CD4-positive, alpha-beta T cell (primary cell): ENCODE results near the gene CFAP45. TPM values are rescaled to one million over a fixed set of nuclear protein-coding genes. Genes with fewer than 3 reads are reported as not detected.

Source experiments
- ATAC-seq: fragments of 200-7000 bp; cut with Tn5 transposase; one replicate; pipeline ENCODE4 v1.10.0; 2022; ENCODE audit warnings: mild to moderate bottlenecking; ENCODE audit not compliant: poor library complexity
- CTCF ChIA-PET: fragments of 350-600 bp; sonication (Branson Sonifier 250); formaldehyde crosslinking; loops from one replicate; lab custom pipeline; 2021; ENCODE audit warnings: antibody characterized with exemption, inconsistent platforms; lab: Charles Lee
- POLR2A ChIA-PET: fragments of 350-600 bp; sonication (Branson Sonifier 250); formaldehyde crosslinking; loops from one replicate; lab custom pipeline; 2021; ENCODE audit warnings: antibody characterized with exemption, inconsistent platforms; lab: Charles Lee
- DNase-seq, 14 experiments: peaks; one replicate each; pipeline ENCODE4 v3.0.0-alpha.2; 2013 to 2020; ENCODE audit warnings: mixed read lengths in 2 of 14
- H3K27ac ChIP-seq, 2 donors: one replicate each; pipeline versions ENCODE4 v1.5.1 to v1.7.0; 2013; ENCODE audit warnings: low read length in 2 of 2, low read depth in 1 of 2, mild to moderate bottlenecking in 1 of 2
- H3K27me3 ChIP-seq, 2 experiments: 1 replicate in 1 of 2; 2 replicates in 1 of 2; pipeline versions ENCODE4 v1.6.1 to v1.7.0; 2013; ENCODE audit warnings: low read length in 2 of 2, control low read depth in 1 of 2, mild to moderate bottlenecking in 1 of 2, moderate library complexity in 1 of 2; ENCODE audit not compliant: insufficient read depth in 2 of 2, control insufficient read depth in 1 of 2
- H3K36me3 ChIP-seq: one replicate; pipeline ENCODE4 v1.6.1; 2013; ENCODE audit warnings: low read length, control low read depth; ENCODE audit not compliant: insufficient read depth
- H3K4me1 ChIP-seq: one replicate; pipeline ENCODE4 v1.6.1; 2013; ENCODE audit warnings: low read length, control low read depth; ENCODE audit not compliant: insufficient read depth
- H3K4me3 ChIP-seq: one replicate; pipeline ENCODE4 v1.5.1; 2013; ENCODE audit warnings: mild to moderate bottlenecking, low read length, moderate library complexity
- H3K9me3 ChIP-seq, 2 experiments: 1 replicate in 1 of 2; 2 replicates in 1 of 2; pipeline versions ENCODE4 v1.6.1 to v1.7.0; 2013; ENCODE audit warnings: low read length in 2 of 2, mild to moderate bottlenecking in 2 of 2, control low read depth in 1 of 2, moderate library complexity in 1 of 2; ENCODE audit not compliant: control insufficient read depth in 1 of 2, insufficient read depth in 1 of 2
- H3K27ac Mint-ChIP-seq: one replicate; pipeline ENCODE4 v1.8.0; 2020; ENCODE audit warnings: mixed read lengths
- H3K27me3 Mint-ChIP-seq: one replicate; pipeline ENCODE4 v1.8.0; 2021; ENCODE audit warnings: mixed read lengths
- H3K36me3 Mint-ChIP-seq: one replicate; pipeline ENCODE4 v1.8.0; 2021; ENCODE audit warnings: low read depth, mixed read lengths
- H3K4me1 Mint-ChIP-seq: one replicate; pipeline ENCODE4 v1.8.0; 2021; ENCODE audit warnings: low read depth, mixed read lengths
- H3K4me3 Mint-ChIP-seq: one replicate; pipeline ENCODE4 v1.8.0; 2020; ENCODE audit warnings: mild to moderate bottlenecking, mixed read lengths
- H3K9me3 Mint-ChIP-seq: one replicate; pipeline ENCODE4 v1.8.0; 2020; ENCODE audit warnings: mixed read lengths
- intact Hi-C, 2 experiments: fragments of 100-400 bp; cut with DNase I in 1 of 2; cut with micrococcal nuclease in 1 of 2; formaldehyde crosslinking; loops; one replicate each; pipeline versions ENCODE4 v1.15.1 to v1.9.0; 2023 to 2025; cut with DNase I, micrococcal nuclease
- microRNA-seq: library from miRNA; unstranded; fragments of <30 nt; microRNA quantifications from one replicate; pipeline ENCODE4 v1.2.0, GENCODE V29; 2021; ENCODE audit warnings: borderline microRNAs expressed, borderline replicate concordance
- total RNA-seq, 174 experiments: library from RNA in 2 of 174; stranded (reverse) in 2 of 174; gene quantifications; one replicate each; pipeline ENCODE4 v1.2.3 and lab custom pipeline; 2021 to 2026
- TF ChIP-seq, protein P1 (sequence below): fragments of 200-600 bp; IDR thresholded peaks from one replicate; pipeline ENCODE4 v1.8.0; 2022; ENCODE audit warnings: antibody characterized with exemption, mild to moderate bottlenecking

The CFAP45 gene
- total RNA-seq, 2 experiments from 2014 or later, result 8.4 to 9.0 TPM

DNA sequence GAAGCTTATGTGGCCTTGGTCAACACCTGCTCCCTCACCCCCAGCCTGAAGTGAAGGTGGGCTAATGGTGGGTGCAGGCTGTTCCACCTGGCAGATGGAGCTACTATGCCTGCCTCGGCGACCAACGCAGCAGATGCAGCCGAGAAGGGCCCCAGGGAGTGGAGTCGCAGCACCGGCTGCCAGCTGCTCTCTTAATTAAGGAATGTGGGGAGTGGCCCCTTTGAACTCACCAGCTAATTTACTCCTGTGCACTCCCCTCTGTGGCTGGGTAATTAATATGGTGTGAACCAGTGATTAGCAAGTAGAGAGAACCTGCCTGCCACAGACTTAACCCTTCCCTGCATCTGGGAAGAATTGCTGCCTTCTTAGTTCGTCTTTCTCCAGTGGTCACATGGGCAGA is 76.6 kb downstream of the CFAP45 start:
- Histone ChIP-seq H3K27ac (no peak overlapping the region), H3K4me3 (no peak overlapping the region), H3K27me3 (no peaks in the 10 kb centered on the region), H3K4me1 (peaks cover 35% of the 10 kb centered on the region), H3K9me3 (peaks cover 0 to 20% of the 10 kb centered on the region in 2 experiments), H3K36me3 (no peaks in the 10 kb centered on the region)
- intact Hi-C loops, result no loop called here
- H3K9me3 Mint-ChIP-seq, result no peaks in the 10 kb centered on the region
- TF ChIP-seq, protein P1, sequence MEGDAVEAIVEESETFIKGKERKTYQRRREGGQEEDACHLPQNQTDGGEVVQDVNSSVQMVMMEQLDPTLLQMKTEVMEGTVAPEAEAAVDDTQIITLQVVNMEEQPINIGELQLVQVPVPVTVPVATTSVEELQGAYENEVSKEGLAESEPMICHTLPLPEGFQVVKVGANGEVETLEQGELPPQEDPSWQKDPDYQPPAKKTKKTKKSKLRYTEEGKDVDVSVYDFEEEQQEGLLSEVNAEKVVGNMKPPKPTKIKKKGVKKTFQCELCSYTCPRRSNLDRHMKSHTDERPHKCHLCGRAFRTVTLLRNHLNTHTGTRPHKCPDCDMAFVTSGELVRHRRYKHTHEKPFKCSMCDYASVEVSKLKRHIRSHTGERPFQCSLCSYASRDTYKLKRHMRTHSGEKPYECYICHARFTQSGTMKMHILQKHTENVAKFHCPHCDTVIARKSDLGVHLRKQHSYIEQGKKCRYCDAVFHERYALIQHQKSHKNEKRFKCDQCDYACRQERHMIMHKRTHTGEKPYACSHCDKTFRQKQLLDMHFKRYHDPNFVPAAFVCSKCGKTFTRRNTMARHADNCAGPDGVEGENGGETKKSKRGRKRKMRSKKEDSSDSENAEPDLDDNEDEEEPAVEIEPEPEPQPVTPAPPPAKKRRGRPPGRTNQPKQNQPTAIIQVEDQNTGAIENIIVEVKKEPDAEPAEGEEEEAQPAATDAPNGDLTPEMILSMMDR, result no peak
- POLR2A ChIA-PET, result no interaction called here
- no peak overlapping the region for H3K4me3 Mint-ChIP-seq
- DNase-seq (no peak), ATAC-seq (no peak)
- H3K36me3 Mint-ChIP-seq, result no peaks in the 10 kb centered on the region
- H3K27ac Mint-ChIP-seq, result no peak overlapping the region
- H3K27me3 Mint-ChIP-seq, result no peaks in the 10 kb centered on the region
- CTCF ChIA-PET, result no interaction called here
- peaks cover 34% of the 10 kb centered on the region for H3K4me1 Mint-ChIP-seq

Small RNA genes lying within 50 kb of the gene (microRNA-seq; reads per million reads assigned to microRNA genes)
- gene MIR4259, result not detected

Other genes with a start within 250 kb of the CFAP45 start
- not detected for gene CRP, start 185.6 kb downstream of the CFAP45 start, total RNA-seq
- 1 to 10 TPM; 3.9 to 6.0 TPM for gene DUSP23, start 119.2 kb downstream of the CFAP45 start, total RNA-seq
- gene FCRL6, start 97.8 kb downstream of the CFAP45 start, total RNA-seq, result under 1 TPM; 0.28 to 0.52 TPM
- gene SLAMF8, start 73.3 kb downstream of the CFAP45 start, total RNA-seq, result under 1 TPM in 1 of 2 experiments, not detected in 1; 0.34 TPM
- gene VSIG8, start 37.5 kb downstream of the CFAP45 start, total RNA-seq, result not detected
- gene TAGLN2, start 25.3 kb upstream of the CFAP45 start, total RNA-seq, result 100 to 1,000 TPM; 301 to 311 TPM
- gene IGSF9, start 45.4 kb upstream of the CFAP45 start, total RNA-seq, result not detected
- not detected for gene SLAMF9, start 54.1 kb upstream of the CFAP45 start, total RNA-seq
- 1 to 10 TPM; 2.1 to 2.2 TPM for gene PIGM, start 131.8 kb upstream of the CFAP45 start, total RNA-seq
- not detected for gene KCNJ10, start 170.0 kb upstream of the CFAP45 start, total RNA-seq
- not detected for gene KCNJ9, start 181.4 kb upstream of the CFAP45 start, total RNA-seq
- 10 to 100 TPM; 33.1 to 33.7 TPM for gene IGSF8, start 198.5 kb upstream of the CFAP45 start, total RNA-seq
- not detected for gene ATP1A2, start 215.6 kb upstream of the CFAP45 start, total RNA-seq